Karpas-422 (cell line): ENCODE measurements around the gene FAM186B. TPM values are rescaled to one million over a fixed set of nuclear protein-coding genes. Genes with fewer than 3 reads are reported as not detected.

ENCODE experiments used
- DNase-seq: peaks from one replicate; pipeline ENCODE4 v3.0.0-alpha.2; 2015
- H2AFZ ChIP-seq: fragments of 200-600 bp; sonication (generic); 2 replicates; pipeline ENCODE4 v1.6.1; 2014; ENCODE audit warnings: antibody characterized with exemption, low read length, mixed read lengths
- H3K27ac ChIP-seq: fragments of 200-600 bp; sonication (generic); 2 replicates; pipeline ENCODE4 v1.5.1; 2014; ENCODE audit warnings: mild to moderate bottlenecking, low read length, moderate library complexity
- H3K27me3 ChIP-seq: fragments of 200-600 bp; sonication (generic); 2 replicates; pipeline ENCODE4 v1.6.1; 2014; ENCODE audit warnings: low read length, mixed read lengths
- H3K36me3 ChIP-seq: fragments of 200-600 bp; sonication (generic); 2 replicates; pipeline ENCODE4 v1.6.1; 2014; ENCODE audit warnings: low read length, mixed read lengths; ENCODE audit not compliant: insufficient read depth
- H3K4me1 ChIP-seq: fragments of 200-600 bp; sonication (generic); 2 replicates; pipeline ENCODE4 v1.6.1; 2014; ENCODE audit warnings: mild to moderate bottlenecking, low read length, mixed read lengths
- H3K4me2 ChIP-seq: fragments of 200-600 bp; sonication (generic); 2 replicates; pipeline ENCODE4 v1.6.1; 2014; ENCODE audit warnings: low read length, low read depth, mild to moderate bottlenecking; ENCODE audit not compliant: poor library complexity, severe bottlenecking
- H3K4me3 ChIP-seq: fragments of 200-600 bp; sonication (generic); 2 replicates; pipeline ENCODE4 v1.5.1; 2014; ENCODE audit warnings: mild to moderate bottlenecking, antibody characterized with exemption, low read length, mixed read lengths
- H3K79me2 ChIP-seq: fragments of 200-600 bp; sonication (generic); 2 replicates; pipeline ENCODE4 v1.6.1; 2014; ENCODE audit warnings: mild to moderate bottlenecking, low read length, mixed read lengths
- H3K9ac ChIP-seq: fragments of 200-600 bp; sonication (generic); 2 replicates; pipeline ENCODE4 v1.6.0; 2014; ENCODE audit warnings: low read length
- H3K9me2 ChIP-seq: fragments of 200-600 bp; sonication (generic), shearing (Covaris generic); replicated peaks from 2 replicates; pipeline ENCODE4 v1.6.0; 2014; ENCODE audit warnings: mild to moderate bottlenecking, low read length, moderate library complexity; ENCODE audit not compliant: insufficient read depth
- H3K9me3 ChIP-seq: fragments of 300-700, 200-600 bp; sonication (generic); 2 replicates; pipeline ENCODE4 v1.6.1; 2014; ENCODE audit warnings: low read length, mixed read lengths
- H4K20me1 ChIP-seq: fragments of 200-600 bp; sonication (generic); 2 replicates; pipeline ENCODE4 v1.6.1; 2014; ENCODE audit warnings: mild to moderate bottlenecking, antibody characterized with exemption, low read length, low read depth; ENCODE audit not compliant: insufficient read depth
- total RNA-seq: library from RNA; depleted of rRNA; stranded (reverse); fragments of >200 nt; shearing (Covaris generic); gene quantifications from 2 replicates; pipeline ENCODE4 v1.2.3, GENCODE V29; 2014; ENCODE audit warnings: low replicate concordance

FAM186B gene
- total RNA-seq, 1 experiment from 2014 or later, result not detected

DNA sequence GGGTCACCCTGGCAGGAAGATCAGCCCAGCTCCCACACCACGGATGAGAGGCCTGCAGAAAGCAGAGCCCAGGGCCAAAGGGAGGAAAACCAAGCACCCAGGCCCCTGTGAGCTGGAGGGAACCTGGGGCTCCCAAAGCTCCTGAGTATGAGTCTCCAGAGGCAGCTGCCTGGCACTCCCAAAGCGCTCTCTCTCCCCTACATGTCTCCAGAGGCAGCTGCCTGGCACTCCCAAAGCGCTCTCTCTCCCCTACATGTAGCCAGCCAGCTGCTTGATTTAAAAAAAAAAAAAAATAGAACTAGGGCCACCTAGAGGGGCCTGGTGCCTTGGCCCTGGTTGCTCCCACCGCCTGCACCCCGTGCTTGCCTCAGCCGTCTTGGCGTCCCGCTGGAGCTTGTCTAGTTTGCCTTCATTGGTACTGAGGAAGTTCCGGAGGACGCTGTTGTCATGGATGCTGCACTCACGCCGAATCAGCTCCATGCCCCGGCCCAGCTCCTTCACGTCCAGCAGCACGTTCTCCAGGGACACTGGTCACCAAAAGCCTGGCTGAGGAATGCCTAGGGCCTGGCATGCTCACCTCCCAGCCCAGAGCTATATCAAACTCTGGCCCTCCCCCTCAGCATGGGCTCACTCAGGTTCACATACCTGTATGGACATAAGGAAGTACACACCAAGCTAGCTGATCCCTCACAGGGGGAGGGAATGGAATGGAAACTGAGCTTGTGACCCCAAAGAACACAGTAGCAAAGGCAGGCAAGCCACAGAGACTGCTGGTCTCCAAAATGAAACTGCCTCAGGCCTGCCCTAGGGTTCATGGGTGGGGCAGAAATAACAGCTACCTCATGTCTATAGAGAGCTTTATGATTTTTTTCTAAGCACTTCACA is 42.6 kb upstream of the FAM186B start:
- H3K27ac ChIP-seq, result no peak overlapping the region
- no peaks in the 10 kb centered on the region for H3K36me3 ChIP-seq
- no peak overlapping the region for H3K9ac ChIP-seq

DNA sequence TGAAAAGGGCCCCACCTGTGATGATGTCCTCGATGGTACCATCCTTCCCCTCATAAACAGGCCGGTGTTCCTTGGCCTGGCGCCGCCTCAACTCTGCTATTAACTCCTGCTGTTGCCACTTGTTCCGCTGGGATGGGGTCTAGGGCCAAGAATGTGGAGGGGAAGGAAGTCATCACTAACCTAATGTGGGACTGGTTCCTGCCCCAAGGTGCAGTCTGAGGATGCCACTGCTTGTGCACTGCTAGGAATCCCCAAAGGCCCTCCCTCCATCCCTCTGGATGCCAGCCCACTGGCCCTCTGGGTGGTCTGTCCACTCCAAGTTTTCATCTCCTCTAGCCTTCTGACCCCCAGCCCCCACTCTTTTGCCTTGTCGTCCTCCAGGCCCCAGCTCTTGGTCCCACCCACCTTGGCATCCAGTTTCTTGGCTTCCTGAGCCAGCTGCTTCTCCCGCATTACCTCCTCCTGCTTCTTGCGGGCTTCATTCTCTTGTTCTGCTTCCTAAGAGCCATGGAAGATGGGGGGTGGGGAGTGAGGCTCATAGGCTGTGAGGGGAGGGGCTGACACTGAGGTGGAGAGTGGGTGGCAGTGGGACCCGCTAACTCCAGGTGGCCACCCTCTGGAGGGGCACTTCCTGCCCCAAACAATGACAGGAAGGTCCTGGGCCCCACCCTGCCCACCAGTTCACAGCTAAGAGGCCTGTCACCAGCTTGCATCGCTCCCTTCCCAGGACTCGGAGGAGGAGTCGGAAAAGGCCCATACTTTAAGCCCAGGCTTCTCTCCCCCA is 41.6 kb upstream of the FAM186B start:
- Histone ChIP-seq H3K9ac (no peak overlapping the region), H3K36me3 (no peaks in the 10 kb centered on the region), H3K9me3 (no peaks in the 10 kb centered on the region), H3K27me3 (no peaks in the 10 kb centered on the region), H3K4me3 (no peak overlapping the region), H2AFZ (no peak overlapping the region), H3K4me2 (no peak overlapping the region), H3K79me2 (no peaks in the 10 kb centered on the region), H3K27ac (no peak overlapping the region), H3K9me2 (no peaks in the 10 kb centered on the region), H4K20me1 (no peaks in the 10 kb centered on the region), H3K4me1 (peaks cover 3% of the 10 kb centered on the region; the same call in 1 of the 2 replicates)
- no peak for DNase-seq

More for the DNA sequence above, 42.6 kb upstream of the FAM186B start:
- Histone ChIP-seq H3K27me3 (no peaks in the 10 kb centered on the region), H3K4me2 (no peak overlapping the region), H3K9me3 (no peaks in the 10 kb centered on the region), H3K79me2 (no peaks in the 10 kb centered on the region), H3K4me1 (peaks cover 3% of the 10 kb centered on the region; the same call in 1 of the 2 replicates), H3K4me3 (no peak overlapping the region), H2AFZ (no peak overlapping the region), H3K9me2 (no peaks in the 10 kb centered on the region), H4K20me1 (no peaks in the 10 kb centered on the region)
- DNase-seq, result no peak

DNA sequence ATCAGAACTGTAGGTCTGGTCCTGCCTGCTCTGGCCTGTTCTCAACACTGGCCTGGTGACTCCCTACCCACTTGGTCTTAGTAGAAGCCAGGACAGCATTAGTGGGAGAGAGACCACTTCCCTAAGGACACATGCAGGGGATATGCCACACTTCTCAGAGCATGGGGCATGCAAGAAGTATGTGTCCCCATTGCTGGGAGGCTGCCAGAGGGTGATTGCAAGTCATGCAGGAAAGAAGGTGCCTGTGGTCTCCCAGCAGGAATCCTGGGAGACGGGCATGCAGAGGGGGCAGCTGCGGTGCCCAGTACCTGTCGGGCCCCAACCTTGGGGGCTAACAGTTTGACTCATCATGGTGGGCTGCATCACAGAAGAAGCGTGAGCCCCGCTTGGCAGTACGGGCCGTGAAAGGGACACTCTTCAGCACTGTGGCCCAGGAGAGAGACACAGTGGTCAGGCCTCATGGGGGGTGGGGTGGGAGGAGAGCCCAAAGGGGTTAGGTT is 40.9 kb upstream of the FAM186B start:
- Histone ChIP-seq H3K4me3 (no peak overlapping the region), H3K27me3 (no peaks in the 10 kb centered on the region), H3K9me3 (no peaks in the 10 kb centered on the region), H2AFZ (no peak overlapping the region), H3K27ac (no peak overlapping the region), H3K9me2 (no peaks in the 10 kb centered on the region), H4K20me1 (no peaks in the 10 kb centered on the region), H3K9ac (no peak overlapping the region), H3K79me2 (no peaks in the 10 kb centered on the region), H3K36me3 (no peaks in the 10 kb centered on the region), H3K4me2 (no peak overlapping the region), H3K4me1 (peaks cover 3% of the 10 kb centered on the region; the same call in 1 of the 2 replicates)
- DNase-seq, result no peak

DNA sequence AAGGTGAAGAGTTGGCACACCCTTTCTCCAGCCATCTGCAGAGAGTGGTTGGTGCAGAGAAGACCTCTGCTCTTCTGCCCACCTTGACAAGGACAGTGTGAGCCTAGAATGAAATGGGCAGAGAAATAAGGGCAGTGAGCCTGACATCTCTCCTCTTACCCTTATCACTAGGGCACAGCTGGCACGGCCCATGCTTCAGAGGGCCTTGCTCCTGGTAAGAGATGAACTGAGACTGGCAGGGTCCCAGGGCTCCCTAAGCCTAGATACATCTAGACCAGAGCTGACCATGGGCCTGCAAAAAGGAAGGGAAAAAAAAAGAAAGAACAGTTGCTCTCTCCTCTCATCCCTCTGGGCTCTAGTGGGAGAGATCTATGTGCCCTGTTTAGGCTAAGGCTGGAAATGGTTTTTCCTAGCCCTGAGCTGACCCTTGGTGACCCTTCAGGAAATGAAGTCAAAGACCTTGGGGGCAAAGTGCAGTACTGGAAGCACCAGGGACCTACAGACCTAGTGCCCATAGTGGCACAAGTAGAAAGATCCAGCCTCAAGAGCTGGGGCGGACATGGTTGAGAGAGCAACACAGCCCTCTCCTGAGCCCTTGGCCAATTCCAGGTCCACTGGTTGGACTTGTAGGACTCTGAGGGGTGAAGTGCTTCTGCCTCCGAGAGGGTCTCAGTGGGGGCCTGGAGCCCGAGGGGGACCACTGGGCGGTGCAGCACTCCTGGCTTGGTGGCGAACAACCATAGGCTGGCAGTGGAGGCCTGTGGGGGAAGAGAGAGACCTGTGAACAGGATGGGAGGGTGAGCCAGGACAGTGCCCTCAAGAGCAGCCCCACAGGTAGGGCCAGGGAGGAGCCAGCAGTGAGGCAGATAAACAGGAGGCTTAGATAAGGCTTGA is 40.0 kb upstream of the FAM186B start:
- DNase-seq, result no peak
- Histone ChIP-seq H3K9me2 (no peaks in the 10 kb centered on the region), H3K27ac (no peak overlapping the region), H3K4me1 (peaks cover 3% of the 10 kb centered on the region; the same call in 1 of the 2 replicates), H3K36me3 (no peaks in the 10 kb centered on the region), H4K20me1 (no peaks in the 10 kb centered on the region; the same call in 1 of the 2 replicates), H3K4me3 (no peak overlapping the region), H2AFZ (no peak overlapping the region), H3K27me3 (no peaks in the 10 kb centered on the region), H3K9me3 (no peaks in the 10 kb centered on the region), H3K79me2 (no peaks in the 10 kb centered on the region), H3K9ac (no peak overlapping the region), H3K4me2 (no peak overlapping the region)

DNA sequence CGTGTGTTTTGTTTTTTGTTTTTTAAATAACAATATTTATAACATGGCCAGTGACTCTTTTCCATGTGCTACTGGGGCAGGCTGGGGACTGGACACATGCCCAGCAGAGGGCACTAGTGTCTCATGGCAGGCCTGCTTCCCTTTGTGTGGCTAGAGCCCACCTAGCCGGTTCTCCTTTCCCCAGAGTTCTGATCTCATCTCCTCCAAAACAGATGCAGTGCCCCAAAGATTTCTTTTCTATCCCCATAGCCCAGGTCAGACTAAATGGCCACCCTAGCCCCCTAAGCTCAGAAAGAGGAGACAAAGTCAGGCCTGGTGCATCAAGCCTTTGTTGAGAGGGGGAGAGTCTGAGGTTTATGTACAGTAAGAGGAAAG is 39.2 kb upstream of the FAM186B start:
- no peaks in the 10 kb centered on the region for H3K9me2 ChIP-seq
- H3K9ac ChIP-seq, result no peak overlapping the region
- no peaks in the 10 kb centered on the region for H3K27me3 ChIP-seq
- no peaks in the 10 kb centered on the region for H3K79me2 ChIP-seq
- H3K4me1 ChIP-seq, result peaks cover 3% of the 10 kb centered on the region; the same call in 1 of the 2 replicates
- H3K36me3 ChIP-seq, result no peaks in the 10 kb centered on the region
- H3K4me3 ChIP-seq, result no peak overlapping the region
- no peak overlapping the region for H2AFZ ChIP-seq
- H3K4me2 ChIP-seq, result no peak overlapping the region
- H4K20me1 ChIP-seq, result no peaks in the 10 kb centered on the region; the same call in 1 of the 2 replicates
- DNase-seq, result peak; percentile 90
- H3K9me3 ChIP-seq, result no peaks in the 10 kb centered on the region
- no peak overlapping the region for H3K27ac ChIP-seq

DNA sequence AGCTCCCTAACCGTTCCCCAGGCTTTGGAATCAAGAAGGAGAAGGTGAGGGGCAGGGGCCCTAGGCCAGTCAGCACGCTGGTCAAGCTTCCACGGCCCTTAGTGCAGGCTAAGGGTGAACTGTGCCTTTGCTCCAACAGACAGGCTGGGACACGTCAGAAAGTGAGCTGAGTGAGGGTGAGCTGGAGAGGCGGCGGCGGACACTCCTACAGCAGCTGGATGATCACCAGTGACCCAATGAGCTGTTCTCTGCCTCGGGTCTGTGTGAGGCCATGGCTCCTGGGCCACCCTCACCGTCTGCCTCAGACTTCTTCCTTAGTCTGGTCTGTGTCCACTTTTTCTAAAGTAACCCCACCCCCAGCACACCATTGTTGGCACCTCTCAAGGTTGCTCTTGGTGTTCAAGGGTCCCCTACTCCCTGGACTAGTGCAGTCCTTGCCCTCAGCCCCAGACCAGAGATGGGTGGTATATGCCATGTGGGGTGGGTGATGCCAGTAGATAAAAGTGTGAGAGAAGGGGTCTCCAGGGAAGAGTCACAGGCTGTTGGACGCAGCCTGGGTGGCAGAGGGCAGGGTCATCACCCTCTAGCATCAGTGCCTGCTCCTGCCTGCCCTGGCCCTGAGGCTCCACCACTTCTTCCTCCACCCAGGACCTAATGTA is 38.7 kb upstream of the FAM186B start:
- H3K4me3 ChIP-seq, result no peak overlapping the region
- no peaks in the 10 kb centered on the region for H3K9me3 ChIP-seq
- no peaks in the 10 kb centered on the region for H3K36me3 ChIP-seq
- no peaks in the 10 kb centered on the region for H3K9me2 ChIP-seq
- H3K9ac ChIP-seq, result no peak overlapping the region
- no peaks in the 10 kb centered on the region for H3K27me3 ChIP-seq
- H4K20me1 ChIP-seq, result no peaks in the 10 kb centered on the region; the same call in 1 of the 2 replicates
- H2AFZ ChIP-seq, result no peak overlapping the region
- H3K4me2 ChIP-seq, result no peak overlapping the region
- no peak for DNase-seq
- H3K79me2 ChIP-seq, result no peaks in the 10 kb centered on the region
- H3K27ac ChIP-seq, result no peak overlapping the region
- peaks cover 6% of the 10 kb centered on the region for H3K4me1 ChIP-seq

DNA sequence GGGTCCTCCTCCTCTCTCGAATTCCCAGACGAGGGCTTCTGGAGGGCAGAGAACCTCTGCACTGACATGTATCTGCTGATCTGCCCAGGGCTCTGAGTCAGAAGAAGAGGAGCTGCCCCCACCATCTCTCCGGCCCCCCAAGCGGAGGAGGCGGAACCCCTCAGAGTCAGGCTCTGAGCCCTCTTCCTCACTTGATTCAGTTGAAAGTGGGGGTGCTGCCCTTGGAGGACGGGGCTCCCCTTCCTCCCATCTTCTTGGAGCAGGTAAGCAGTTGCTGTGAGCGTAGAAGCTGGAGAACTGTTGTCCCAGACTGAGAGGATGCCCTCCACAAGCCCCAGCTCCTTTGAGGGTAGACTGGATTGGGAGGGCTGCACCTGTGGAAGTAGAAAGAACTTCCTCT is 37.7 kb upstream of the FAM186B start:
- Histone ChIP-seq H4K20me1 (no peaks in the 10 kb centered on the region; the same call in 1 of the 2 replicates), H3K27me3 (no peaks in the 10 kb centered on the region), H3K9me2 (no peaks in the 10 kb centered on the region), H2AFZ (no peak overlapping the region), H3K27ac (no peak overlapping the region), H3K36me3 (no peaks in the 10 kb centered on the region), H3K9me3 (no peaks in the 10 kb centered on the region), H3K9ac (no peak overlapping the region), H3K4me1 (peaks cover 7% of the 10 kb centered on the region), H3K79me2 (no peaks in the 10 kb centered on the region), H3K4me2 (no peak overlapping the region), H3K4me3 (no peak overlapping the region)
- DNase-seq, result no peak
